Measurements from ENCODE around the gene FOXC1. TPM values are rescaled to one million over a fixed set of nuclear protein-coding genes. Genes with fewer than 3 reads are reported as not detected.
A peak's percentile ranks its signal among the peaks of the same experiment; 100 is the strongest.

Gene FOXC1
- total and polyA plus RNA-seq, 2 of the 13 experiments (the other 11 are each of a cell fraction or from before 2014, with no cell fraction given): 0.44 to 0.55 TPM

GRCh38 chr6:1604158-1605003 lies 5.3 kb upstream of the FOXC1 start (continued):
- TF ChIP-seq, protein P1, sequence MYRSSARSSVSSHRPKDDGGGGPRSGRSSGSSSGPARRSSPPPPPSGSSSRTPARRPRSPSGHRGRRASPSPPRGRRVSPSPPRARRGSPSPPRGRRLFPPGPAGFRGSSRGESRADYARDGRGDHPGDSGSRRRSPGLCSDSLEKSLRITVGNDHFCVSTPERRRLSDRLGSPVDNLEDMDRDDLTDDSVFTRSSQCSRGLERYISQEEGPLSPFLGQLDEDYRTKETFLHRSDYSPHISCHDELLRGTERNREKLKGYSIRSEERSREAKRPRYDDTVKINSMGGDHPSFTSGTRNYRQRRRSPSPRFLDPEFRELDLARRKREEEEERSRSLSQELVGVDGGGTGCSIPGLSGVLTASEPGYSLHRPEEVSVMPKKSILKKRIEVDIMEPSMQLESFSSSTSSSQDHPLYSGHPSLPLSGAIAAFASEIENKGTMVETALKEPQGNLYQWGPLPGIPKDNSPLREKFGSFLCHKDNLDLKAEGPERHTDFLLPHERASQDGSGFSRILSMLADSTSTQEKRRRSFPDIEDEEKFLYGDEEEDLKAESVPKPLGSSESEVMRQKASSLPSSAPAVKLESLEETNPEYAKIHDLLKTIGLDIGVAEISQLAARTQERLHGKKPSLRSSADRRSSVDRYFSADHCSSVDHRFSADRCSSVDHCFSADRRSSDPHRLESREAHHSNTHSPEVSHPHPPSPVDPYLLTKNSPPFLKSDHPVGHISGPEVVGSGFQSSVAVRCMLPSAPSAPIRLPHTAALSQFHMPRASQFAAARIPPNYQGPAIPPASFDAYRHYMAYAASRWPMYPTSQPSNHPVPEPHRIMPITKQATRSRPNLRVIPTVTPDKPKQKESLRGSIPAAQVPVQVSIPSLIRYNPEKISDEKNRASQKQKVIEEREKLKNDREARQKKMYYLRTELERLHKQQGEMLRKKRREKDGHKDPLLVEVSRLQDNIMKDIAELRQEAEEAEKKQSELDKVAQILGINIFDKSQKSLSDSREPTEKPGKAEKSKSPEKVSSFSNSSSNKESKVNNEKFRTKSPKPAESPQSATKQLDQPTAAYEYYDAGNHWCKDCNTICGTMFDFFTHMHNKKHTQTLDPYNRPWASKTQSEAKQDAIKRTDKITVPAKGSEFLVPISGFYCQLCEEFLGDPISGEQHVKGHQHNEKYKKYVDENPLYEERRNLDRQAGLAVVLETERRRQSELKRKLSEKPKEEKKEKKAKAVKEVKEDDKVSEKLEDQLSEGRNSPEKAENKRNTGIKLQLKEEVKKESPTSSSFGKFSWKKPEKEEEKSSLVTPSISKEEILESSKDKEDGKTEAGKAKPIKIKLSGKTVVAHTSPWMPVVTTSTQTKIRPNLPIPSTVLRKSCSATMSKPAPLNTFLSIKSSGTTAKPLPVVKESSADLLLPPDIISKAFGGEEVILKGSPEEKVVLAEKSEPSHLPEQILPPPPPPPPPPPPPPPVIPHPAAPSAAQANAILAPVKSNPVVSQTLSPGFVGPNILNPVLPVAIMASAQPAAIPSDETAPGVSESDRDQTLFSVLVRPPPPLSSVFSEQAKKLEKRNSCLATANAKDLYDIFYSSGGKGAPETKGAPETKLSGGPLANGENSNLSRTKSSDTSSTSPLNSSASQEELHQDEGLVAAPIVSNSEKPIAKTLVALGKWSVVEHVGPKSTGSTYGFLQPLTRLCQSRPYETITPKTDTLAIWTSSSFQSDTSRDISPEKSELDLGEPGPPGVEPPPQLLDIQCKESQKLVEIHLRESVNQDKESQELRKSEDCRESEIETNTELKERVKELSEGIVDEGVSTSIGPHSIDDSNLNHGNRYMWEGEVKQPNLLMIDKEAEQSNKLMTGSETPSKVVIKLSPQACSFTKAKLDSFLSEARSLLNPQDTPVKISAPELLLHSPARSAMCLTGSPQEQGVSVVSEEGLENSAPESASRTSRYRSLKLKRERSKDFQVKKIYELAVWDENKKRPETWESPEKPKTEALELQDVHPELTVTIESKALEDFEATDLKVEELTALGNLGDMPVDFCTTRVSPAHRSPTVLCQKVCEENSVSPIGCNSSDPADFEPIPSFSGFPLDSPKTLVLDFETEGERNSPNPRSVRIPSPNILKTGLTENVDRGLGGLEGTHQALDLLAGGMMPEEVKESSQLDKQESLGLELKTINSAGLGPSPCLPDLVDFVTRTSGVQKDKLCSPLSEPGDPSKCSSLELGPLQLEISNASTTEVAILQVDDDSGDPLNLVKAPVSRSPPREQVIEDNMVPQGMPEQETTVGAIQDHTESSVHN (CRISPR knock-in tag; IDR thresholded peaks at IDR 0.05): no peak
- peak; percentile 84 for TF ChIP-seq XRCC5 (optimal IDR thresholded peaks at IDR 0.05; ENCODE audit: low read length)
- peak; percentile 37 for TF ChIP-seq BCL6 (CRISPR knock-in tag; IDR thresholded peaks at IDR 0.05)
- TF ChIP-seq PHF8 (CRISPR knock-in tag; IDR thresholded peaks at IDR 0.05): no peak
- TF ChIP-seq GTF2F1 (IDR thresholded peaks at IDR 0.05; ENCODE audit: low read length): no peak
- no peak for TF ChIP-seq CHD4 (IDR thresholded peaks at IDR 0.05; ENCODE audit: borderline replicate concordance, low read length)
- TF ChIP-seq ZBTB20 (CRISPR knock-in tag; IDR thresholded peaks at IDR 0.05; ENCODE audit: borderline replicate concordance, low read depth): no peak
- TF ChIP-seq MAZ (IDR thresholded peaks at IDR 0.05; ENCODE audit: borderline replicate concordance, low read depth, low read length): 0 out of 2 replicates have a peak, but pooled peaks have one; percentile 65
- TF ChIP-seq MAZ (CRISPR knock-in tag; IDR thresholded peaks at IDR 0.05; ENCODE audit: low read depth): peak; percentile 60
- no peak for TF ChIP-seq ZNF572 (CRISPR knock-in tag; IDR thresholded peaks at IDR 0.05)
- TF ChIP-seq ZMYM2 (CRISPR knock-in tag; IDR thresholded peaks at IDR 0.05): no peak
- TF ChIP-seq, protein P2, sequence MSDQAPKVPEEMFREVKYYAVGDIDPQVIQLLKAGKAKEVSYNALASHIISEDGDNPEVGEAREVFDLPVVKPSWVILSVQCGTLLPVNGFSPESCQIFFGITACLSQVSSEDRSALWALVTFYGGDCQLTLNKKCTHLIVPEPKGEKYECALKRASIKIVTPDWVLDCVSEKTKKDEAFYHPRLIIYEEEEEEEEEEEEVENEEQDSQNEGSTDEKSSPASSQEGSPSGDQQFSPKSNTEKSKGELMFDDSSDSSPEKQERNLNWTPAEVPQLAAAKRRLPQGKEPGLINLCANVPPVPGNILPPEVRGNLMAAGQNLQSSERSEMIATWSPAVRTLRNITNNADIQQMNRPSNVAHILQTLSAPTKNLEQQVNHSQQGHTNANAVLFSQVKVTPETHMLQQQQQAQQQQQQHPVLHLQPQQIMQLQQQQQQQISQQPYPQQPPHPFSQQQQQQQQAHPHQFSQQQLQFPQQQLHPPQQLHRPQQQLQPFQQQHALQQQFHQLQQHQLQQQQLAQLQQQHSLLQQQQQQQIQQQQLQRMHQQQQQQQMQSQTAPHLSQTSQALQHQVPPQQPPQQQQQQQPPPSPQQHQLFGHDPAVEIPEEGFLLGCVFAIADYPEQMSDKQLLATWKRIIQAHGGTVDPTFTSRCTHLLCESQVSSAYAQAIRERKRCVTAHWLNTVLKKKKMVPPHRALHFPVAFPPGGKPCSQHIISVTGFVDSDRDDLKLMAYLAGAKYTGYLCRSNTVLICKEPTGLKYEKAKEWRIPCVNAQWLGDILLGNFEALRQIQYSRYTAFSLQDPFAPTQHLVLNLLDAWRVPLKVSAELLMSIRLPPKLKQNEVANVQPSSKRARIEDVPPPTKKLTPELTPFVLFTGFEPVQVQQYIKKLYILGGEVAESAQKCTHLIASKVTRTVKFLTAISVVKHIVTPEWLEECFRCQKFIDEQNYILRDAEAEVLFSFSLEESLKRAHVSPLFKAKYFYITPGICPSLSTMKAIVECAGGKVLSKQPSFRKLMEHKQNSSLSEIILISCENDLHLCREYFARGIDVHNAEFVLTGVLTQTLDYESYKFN (CRISPR knock-in tag; conservative IDR thresholded peaks at IDR 0.05): no peak
- TF ChIP-seq, protein P3, sequence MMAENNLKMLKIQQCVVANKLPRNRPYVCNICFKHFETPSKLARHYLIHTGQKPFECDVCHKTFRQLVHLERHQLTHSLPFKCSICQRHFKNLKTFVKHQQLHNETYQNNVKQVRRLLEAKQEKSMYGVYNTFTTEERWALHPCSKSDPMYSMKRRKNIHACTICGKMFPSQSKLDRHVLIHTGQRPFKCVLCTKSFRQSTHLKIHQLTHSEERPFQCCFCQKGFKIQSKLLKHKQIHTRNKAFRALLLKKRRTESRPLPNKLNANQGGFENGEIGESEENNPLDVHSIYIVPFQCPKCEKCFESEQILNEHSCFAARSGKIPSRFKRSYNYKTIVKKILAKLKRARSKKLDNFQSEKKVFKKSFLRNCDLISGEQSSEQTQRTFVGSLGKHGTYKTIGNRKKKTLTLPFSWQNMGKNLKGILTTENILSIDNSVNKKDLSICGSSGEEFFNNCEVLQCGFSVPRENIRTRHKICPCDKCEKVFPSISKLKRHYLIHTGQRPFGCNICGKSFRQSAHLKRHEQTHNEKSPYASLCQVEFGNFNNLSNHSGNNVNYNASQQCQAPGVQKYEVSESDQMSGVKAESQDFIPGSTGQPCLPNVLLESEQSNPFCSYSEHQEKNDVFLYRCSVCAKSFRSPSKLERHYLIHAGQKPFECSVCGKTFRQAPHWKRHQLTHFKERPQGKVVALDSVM (CRISPR knock-in tag; IDR thresholded peaks at IDR 0.05): peak; percentile 65

Data from HepG2 (cell line).